HK-2 (cell line): ENCODE results near the gene ADARB2.

Source experiments
- DNase-seq: peaks from one replicate; pipeline ENCODE4 v3.0.0-alpha.2; 2018; ENCODE audit not compliant: unreplicated experiment

ADARB2 gene

GRCh38 chr10:1374511-1375345, 362.6 kb downstream of the ADARB2 start:
- no peak for DNase-seq

- no peak for DNase-seq
Measured at GRCh38 chr10:1373287-1373686, 364.0 kb downstream of the ADARB2 start.

GRCh38 chr10:1372212-1372611, 365.1 kb downstream of the ADARB2 start:
- DNase-seq, result no peak

GRCh38 chr10:1370298-1370697, 367.0 kb downstream of the ADARB2 start:
- no peak for DNase-seq

GRCh38 chr10:1369665-1370064, 367.7 kb downstream of the ADARB2 start:
- DNase-seq, result no peak

GRCh38 chr10:1369197-1369596, 368.1 kb downstream of the ADARB2 start:
- no peak for DNase-seq

GRCh38 chr10:1368842-1369171, 368.5 kb downstream of the ADARB2 start:
- peak; percentile 7 for DNase-seq

GRCh38 chr10:1367938-1368841, 369.1 kb downstream of the ADARB2 start:
- DNase-seq, result no peak

- DNase-seq, result no peak
Measured at GRCh38 chr10:1366811-1367425, 370.4 kb downstream of the ADARB2 start.

- DNase-seq, result no peak
Measured at GRCh38 chr10:1366322-1366691, 371.0 kb downstream of the ADARB2 start.

- no peak for DNase-seq
Measured at GRCh38 chr10:1365540-1366321, 371.6 kb downstream of the ADARB2 start.

GRCh38 chr10:1364151-1364910, 373.0 kb downstream of the ADARB2 start:
- no peak for DNase-seq

GRCh38 chr10:1363446-1364121, 373.7 kb downstream of the ADARB2 start:
- DNase-seq, result no peak

GRCh38 chr10:1362589-1363445, 374.5 kb downstream of the ADARB2 start:
- no peak for DNase-seq

GRCh38 chr10:1361411-1362105, 375.8 kb downstream of the ADARB2 start:
- DNase-seq, result no peak

- no peak for DNase-seq
Measured at GRCh38 chr10:1360558-1361164, 376.7 kb downstream of the ADARB2 start.

GRCh38 chr10:1360011-1360557, 377.2 kb downstream of the ADARB2 start:
- DNase-seq, result no peak

- no peak for DNase-seq
Measured at GRCh38 chr10:1359626-1359955, 377.7 kb downstream of the ADARB2 start.
